GM12875 (cell line): ENCODE data around the gene SAMD8.
"Not testable (repeated sequence)": the region's sequence is repeated elsewhere in the genome, so short reads cannot be mapped to it uniquely, and the experiment has no call there.

Experiments used
- H3K4me3 ChIP-seq: one replicate; pipeline ENCODE4 v1.5.1; 2011; ENCODE audit warnings: low read depth, low read length, control low read depth
- CTCF ChIP-seq: IDR thresholded peaks from 2 replicates; pipeline ENCODE4 v1.5.1; 2011; ENCODE audit warnings: low read depth, mild to moderate bottlenecking, control low read depth, inconsistent platforms, low read length, moderate library complexity, borderline replicate concordance; ENCODE audit not compliant: insufficient read depth

SAMD8 gene

GRCh38 chr10:75189266-75190096 is 78.0 kb downstream of the SAMD8 start:
- TF ChIP-seq CTCF = no peak
- no peak overlapping the region for H3K4me3 ChIP-seq

- TF ChIP-seq CTCF = no peak
- no peak overlapping the region for H3K4me3 ChIP-seq
Observed at GRCh38 chr10:75191821-75192568, 80.5 kb downstream of the SAMD8 start.

- H3K4me3 ChIP-seq = not testable (repeated sequence)
Observed at GRCh38 chr10:75194625-75195024, 83.2 kb downstream of the SAMD8 start.

- no peak for TF ChIP-seq CTCF
- no peak overlapping the region for H3K4me3 ChIP-seq
Observed at GRCh38 chr10:75195035-75195763, 83.7 kb downstream of the SAMD8 start.

GRCh38 chr10:75197066-75197465 is 85.6 kb downstream of the SAMD8 start:
- H3K4me3 ChIP-seq = no peak overlapping the region
- TF ChIP-seq CTCF = no peak

GRCh38 chr10:75197906-75198305 is 86.5 kb downstream of the SAMD8 start:
- TF ChIP-seq CTCF = no peak
- no peak overlapping the region for H3K4me3 ChIP-seq

- not testable (repeated sequence) for H3K4me3 ChIP-seq
Observed at GRCh38 chr10:75199949-75200348, 88.5 kb downstream of the SAMD8 start.

- no peak overlapping the region for H3K4me3 ChIP-seq
- no peak for TF ChIP-seq CTCF
Observed at GRCh38 chr10:75201793-75202307, 90.4 kb downstream of the SAMD8 start.
